ENCODE data around the gene ACSL6. TPM values are rescaled to one million over a fixed set of nuclear protein-coding genes. Genes with fewer than 3 reads are reported as not detected.
A peak's percentile ranks its signal among the peaks of the same experiment; 100 is the strongest.

ACSL6 gene
- polyA plus RNA-seq, 3 donors from 2014 or later: 2.0 to 3.1 (median 2.1) TPM

DNA sequence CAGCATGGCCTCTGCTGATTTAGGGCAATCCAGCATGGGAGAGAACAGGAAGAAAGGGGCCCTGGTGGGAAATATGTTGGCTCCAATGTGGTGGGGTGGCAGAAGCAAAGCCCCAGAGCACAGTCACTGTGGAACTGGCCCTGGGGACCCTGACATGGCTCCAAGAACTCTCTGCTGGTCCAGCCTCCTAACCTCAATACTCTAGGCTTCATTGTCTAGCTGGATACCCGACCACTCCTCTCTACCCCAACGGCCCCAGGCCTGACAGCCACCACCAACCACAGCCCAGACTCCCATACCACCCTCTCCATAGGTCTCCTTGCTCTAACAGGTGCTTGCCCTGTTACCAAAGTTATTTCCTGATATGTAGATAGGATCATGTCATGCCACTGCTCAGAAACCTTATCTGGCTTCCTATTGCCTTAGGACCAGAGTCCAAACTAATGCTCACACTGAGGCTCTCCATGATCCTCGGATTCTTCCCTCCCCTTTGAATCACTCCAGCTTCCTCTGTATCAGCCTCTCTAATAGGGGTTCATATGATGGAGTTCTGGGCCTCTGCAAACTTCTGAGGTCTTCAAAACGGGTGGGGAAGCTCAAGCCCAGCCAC is 12.9 kb downstream of the ACSL6 start:
- DNase-seq: no peak
- Mint-ChIP-seq H3K4me3 (no peak overlapping the region), H3K36me3 (peaks cover 0 to 3% (median 0%) of the 10 kb centered on the region in 3 donors), H3K27me3 (ENCODE audit: low read depth in 3 of 3) (peaks cover 0 to 4% (median 2%) of the 10 kb centered on the region in 3 donors), H3K27ac (peak overlapping the region in 1 of 6 donors; percentile 67), H3K9me3 (no peaks in the 10 kb centered on the region), H3K4me1 (peaks cover 25 to 39% of the 10 kb centered on the region in 2 donors)

DNA sequence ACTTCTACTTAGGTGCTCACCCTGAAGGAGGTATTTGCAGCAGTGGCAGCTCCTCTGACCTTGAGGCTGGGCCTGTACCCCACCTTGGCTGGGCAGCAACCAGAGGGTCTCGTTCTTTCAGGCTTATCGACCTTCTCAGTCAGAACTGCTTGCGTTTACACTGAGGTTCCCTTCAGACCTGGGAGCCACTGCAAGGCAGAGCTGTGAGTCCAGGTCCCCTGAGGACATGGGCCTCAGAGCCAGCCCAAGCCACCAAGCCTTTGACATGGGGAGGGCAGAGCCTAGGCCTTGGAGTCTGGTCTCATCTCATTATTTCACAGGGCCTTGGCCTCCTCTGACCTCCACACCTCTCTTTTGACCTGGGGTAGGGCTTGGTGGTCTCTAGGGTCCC is 13.7 kb downstream of the ACSL6 start:
- Mint-ChIP-seq H3K27ac (peak overlapping the region in 1 of 6 donors; percentile 11), H3K4me3 (no peak overlapping the region), H3K36me3 (peaks cover 0 to 3% (median 0%) of the 10 kb centered on the region in 3 donors), H3K27me3 (ENCODE audit: low read depth in 3 of 3) (peaks cover 0 to 2% (median 2%) of the 10 kb centered on the region in 3 donors), H3K4me1 (peaks cover 25 to 37% of the 10 kb centered on the region in 2 donors), H3K9me3 (no peaks in the 10 kb centered on the region)
- DNase-seq: no peak

DNA sequence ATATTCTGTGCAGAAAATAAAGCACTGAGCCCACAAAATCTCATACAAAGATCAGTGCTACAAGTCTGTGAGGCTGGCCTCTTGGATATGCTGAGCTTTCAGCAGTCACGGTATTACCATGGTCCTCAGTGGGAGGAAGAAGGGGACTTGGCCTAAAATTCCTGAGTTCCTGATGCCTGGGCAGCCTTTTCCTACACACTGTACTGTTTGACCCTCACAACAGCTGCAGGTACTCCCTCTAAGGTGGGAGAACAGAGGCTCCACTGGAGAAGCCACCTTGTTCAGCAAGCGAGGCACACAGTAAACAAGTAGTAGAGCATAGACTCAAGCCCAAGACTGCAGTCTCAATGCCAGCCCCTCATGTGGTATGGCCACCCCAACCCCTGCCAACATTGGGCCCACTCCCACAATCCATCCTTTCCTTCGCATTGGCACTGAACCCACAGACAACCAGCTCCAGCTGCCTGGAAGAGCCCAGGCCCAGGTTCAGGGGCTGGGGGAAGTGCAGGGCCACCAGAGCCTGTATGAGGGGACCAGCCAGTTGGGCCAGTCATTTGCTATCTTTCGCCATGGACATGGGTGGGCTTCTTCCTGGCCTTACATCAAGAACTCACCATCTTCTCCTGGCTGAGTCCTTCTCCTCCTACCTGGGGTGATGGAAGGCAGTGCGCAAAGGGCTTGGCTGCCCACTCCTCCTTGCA is 14.3 kb downstream of the ACSL6 start:
- Mint-ChIP-seq H3K27ac (peak overlapping the region in 1 of 6 donors; percentile 11), H3K9me3 (no peaks in the 10 kb centered on the region), H3K4me1 (peaks cover 22 to 32% of the 10 kb centered on the region in 2 donors), H3K36me3 (no peaks in the 10 kb centered on the region), H3K4me3 (no peak overlapping the region), H3K27me3 (ENCODE audit: low read depth in 3 of 3) (peaks cover 0 to 2% (median 2%) of the 10 kb centered on the region in 3 donors)
- DNase-seq: no peak

DNA sequence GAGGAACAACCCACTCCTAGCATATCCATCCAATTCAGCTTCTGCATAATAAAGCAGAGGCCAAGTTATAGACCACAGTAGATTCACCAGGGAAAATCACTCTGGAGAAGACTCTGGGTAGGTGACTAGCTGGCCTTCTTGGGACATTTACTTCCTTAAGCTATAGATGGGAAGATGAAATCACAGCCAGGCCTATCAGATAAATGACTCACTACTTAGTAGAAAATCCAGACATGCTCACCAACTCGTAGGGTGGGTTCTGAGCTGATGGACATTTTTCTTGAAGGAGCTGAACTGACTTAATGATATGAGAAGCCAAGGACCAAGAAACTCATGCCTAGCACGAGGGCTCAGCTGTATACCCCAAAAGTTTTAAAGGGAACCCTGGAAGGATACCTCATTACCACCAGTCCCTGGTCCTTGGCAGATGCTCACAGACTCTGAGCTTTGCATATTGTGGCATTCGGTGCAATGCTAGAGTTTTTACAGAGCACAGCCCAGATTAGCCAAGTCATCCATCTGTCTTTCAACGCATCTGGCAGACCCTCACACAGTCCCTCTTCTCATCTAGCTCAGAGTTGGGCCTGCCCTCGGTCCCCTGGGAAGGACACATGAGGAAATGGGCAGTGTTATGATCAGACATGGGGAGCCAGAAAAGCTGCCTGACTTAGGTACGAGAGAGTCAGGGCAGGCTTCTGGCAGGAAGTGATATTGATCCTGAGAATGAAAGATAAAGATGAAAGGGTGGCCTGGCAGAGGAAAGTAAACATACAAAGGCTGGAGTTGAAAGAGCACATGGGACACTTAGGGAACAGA is 15.0 kb downstream of the ACSL6 start:
- no peak overlapping the region for H3K4me3 Mint-ChIP-seq
- H3K36me3 Mint-ChIP-seq: no peaks in the 10 kb centered on the region
- no peaks in the 10 kb centered on the region for H3K9me3 Mint-ChIP-seq
- no peak overlapping the region for H3K27ac Mint-ChIP-seq
- peaks cover 2 to 3% (median 2%) of the 10 kb centered on the region in 3 donors for H3K27me3 Mint-ChIP-seq (ENCODE audit: low read depth in 3 of 3)
- peaks cover 17 to 24% of the 10 kb centered on the region in 2 donors for H3K4me1 Mint-ChIP-seq
- no peak for DNase-seq

DNA sequence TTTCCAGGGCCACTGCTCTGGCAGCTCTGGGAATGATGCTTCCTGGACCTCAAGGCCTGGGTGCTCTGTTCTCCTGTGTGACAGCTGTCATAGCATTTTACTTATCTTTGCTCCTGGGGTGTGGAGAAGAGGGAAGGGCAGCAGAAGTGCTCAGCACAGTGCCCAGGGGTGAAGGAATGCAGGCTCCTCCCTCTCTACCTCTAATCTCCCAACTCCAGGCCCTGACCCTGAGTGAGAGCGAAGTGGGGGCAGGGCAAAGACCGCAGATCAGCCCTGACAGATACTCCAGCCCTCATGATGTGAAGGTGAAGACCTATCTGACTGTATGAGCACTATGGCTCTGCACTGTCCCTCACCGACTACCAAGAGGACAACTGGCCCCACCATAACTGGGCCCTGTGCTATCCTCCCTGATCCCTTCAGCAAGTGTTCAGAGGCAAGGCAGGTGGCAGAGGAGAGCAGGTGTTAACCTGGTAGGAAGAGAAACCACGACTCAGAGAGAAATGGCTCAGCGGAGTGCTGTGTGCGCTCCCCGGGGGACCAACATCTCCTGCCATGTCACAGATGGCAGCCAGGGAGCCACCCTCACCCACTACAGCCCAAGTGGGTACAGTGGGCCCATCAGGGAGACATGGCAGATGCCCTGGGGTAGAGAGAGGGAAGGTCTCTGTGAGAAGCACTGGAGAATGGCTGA is 16.8 kb downstream of the ACSL6 start:
- H3K4me3 Mint-ChIP-seq: no peak overlapping the region
- no peak overlapping the region for H3K27ac Mint-ChIP-seq
- peaks cover 0 to 4% (median 2%) of the 10 kb centered on the region in 3 donors for H3K27me3 Mint-ChIP-seq (ENCODE audit: low read depth in 3 of 3)

DNA sequence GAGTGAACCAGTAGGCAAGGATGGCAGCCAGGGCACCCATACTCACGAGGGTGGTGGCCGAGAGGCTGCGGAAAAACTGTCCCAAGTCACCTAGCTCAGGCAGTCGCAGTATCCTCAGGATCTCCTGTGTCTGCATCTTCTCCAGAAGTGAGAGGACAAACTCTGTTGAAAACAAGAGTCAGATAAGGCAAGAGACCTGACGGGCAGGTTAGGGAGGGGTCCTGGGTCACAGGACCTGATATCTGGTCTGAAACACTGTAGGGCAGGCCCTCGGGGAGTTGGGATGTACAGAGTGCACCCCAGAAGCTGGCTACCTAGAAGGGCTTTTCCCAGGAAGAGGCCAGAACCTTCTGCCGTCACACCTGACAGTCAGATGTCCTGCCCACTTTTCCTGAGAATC is 17.4 kb downstream of the ACSL6 start:
- Mint-ChIP-seq H3K9me3 (no peaks in the 10 kb centered on the region), H3K27me3 (ENCODE audit: low read depth in 3 of 3) (peaks cover 0 to 4% (median 2%) of the 10 kb centered on the region in 3 donors), H3K27ac (no peak overlapping the region), H3K4me1 (peaks cover 0 to 7% of the 10 kb centered on the region in 2 donors), H3K4me3 (no peak overlapping the region), H3K36me3 (no peaks in the 10 kb centered on the region)
- DNase-seq: no peak

More for the DNA sequence above, 16.8 kb downstream of the ACSL6 start:
- peaks cover 0 to 8% of the 10 kb centered on the region in 2 donors for H3K4me1 Mint-ChIP-seq
- no peak for DNase-seq
- H3K9me3 Mint-ChIP-seq: no peaks in the 10 kb centered on the region
- H3K36me3 Mint-ChIP-seq: no peaks in the 10 kb centered on the region

DNA sequence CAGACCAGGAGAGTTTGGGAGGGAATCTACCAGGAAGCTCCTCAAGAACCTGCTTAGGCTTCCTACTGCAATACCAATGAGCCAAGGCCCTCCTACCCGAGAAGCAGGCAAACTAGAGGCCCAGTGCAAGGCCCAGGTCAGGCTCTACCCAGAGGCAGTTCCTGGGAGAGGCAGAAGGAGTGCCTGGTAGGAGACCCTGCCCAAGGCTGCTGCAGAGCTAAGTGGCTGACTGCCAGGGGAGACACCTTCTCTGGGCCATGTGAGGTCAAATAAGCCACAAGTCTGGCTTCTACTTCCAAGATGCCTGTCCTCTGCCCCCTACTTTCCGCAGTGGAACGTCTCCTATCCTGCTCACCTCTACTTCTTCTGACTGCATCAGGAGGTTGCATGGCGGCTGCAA is 17.8 kb downstream of the ACSL6 start:
- Mint-ChIP-seq H3K9me3 (no peaks in the 10 kb centered on the region), H3K4me3 (no peak overlapping the region), H3K27ac (no peak overlapping the region), H3K36me3 (no peaks in the 10 kb centered on the region), H3K4me1 (peaks cover 0 to 3% of the 10 kb centered on the region in 2 donors), H3K27me3 (ENCODE audit: low read depth in 3 of 3) (peaks cover 2 to 4% (median 3%) of the 10 kb centered on the region in 3 donors)
- no peak for DNase-seq

DNA sequence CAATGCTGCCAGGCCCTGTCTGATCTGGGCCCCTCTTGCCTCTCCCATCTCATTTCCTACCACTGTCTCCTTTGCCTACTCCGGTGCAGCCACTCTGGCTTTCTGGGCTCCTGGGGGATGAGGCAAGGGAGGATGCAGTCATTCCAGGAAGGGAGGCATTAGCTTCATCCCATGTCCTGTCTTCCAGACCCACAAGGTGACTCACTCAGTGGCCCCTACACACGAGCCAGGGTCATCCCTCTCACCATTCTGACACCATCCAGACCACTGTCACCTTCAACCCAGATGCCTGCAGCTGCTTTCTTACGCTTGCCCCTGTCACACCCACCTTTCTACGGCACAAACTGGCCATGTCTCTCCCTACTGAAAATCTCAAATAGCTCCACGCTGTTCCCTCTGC is 19.1 kb downstream of the ACSL6 start:
- DNase-seq: no peak
- Mint-ChIP-seq H3K27ac (no peak overlapping the region), H3K36me3 (no peaks in the 10 kb centered on the region), H3K27me3 (ENCODE audit: low read depth in 3 of 3) (peaks cover 2 to 4% (median 3%) of the 10 kb centered on the region in 3 donors), H3K4me1 (no peaks in the 10 kb centered on the region), H3K4me3 (no peak overlapping the region), H3K9me3 (no peaks in the 10 kb centered on the region)

DNA sequence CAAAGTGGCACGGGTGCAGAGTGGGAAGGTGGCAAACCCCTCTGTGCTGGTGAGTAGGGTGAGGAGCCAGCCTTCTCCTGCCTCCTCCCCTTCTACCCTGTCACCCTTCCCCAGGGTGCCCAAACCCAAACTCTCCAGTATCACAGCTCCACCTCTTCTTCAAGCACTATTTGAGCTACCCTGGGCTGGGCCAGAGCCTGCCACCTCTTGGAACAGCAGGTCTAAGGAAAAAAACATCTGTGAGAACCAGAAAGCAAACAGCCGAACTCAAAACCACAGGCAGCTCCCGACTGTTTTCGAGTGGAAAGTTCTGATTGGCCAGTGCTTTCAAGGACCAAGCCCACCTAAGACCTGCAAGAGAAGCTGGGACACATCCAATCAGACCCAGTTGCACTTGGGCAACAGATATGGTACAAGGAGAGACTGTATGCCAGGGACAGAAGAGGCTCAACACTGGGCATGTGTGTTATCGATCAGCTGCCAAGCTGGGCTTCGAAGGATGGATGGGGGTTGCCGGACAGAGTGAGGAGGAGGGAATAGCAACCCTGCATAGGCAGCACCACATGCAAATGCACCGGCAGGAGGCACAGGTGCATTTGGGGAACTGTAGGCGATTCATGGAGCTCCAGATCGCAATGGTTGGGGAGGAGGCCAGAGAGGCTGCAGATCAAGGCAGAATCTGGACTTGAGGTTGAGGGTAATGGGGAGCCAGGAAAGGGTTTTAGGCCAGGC is 19.7 kb downstream of the ACSL6 start:
- DNase-seq: no peak
- H3K27ac Mint-ChIP-seq: peak overlapping the region in 1 of 6 donors; percentile 34
- no peak overlapping the region for H3K4me3 Mint-ChIP-seq
- H3K9me3 Mint-ChIP-seq: no peaks in the 10 kb centered on the region
- H3K27me3 Mint-ChIP-seq (ENCODE audit: low read depth in 3 of 3): peaks cover 2 to 4% (median 3%) of the 10 kb centered on the region in 3 donors
- no peaks in the 10 kb centered on the region for H3K36me3 Mint-ChIP-seq
- H3K4me1 Mint-ChIP-seq: no peaks in the 10 kb centered on the region

DNA sequence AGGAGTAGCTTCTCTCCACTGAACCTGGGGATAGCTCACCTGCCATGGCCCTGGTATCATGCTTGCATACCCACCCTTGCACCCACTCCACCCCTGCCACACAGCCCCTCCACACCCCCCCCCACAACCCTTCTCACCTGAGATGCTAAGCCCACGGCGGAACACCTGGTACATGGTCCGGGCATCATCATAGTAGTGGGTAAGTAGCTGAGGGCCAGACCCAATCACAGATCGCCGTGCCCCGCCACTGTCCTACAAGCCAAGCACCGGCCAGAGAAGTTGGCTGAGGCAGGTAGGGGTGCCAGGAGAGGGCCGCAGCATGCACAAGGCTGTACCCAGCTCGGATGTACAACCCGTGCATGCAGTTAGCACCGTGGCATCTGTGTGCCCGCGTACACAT is 20.7 kb downstream of the ACSL6 start:
- no peaks in the 10 kb centered on the region for H3K9me3 Mint-ChIP-seq
- H3K27me3 Mint-ChIP-seq (ENCODE audit: low read depth in 3 of 3): peaks cover 2 to 4% (median 3%) of the 10 kb centered on the region in 3 donors
- no peaks in the 10 kb centered on the region for H3K4me1 Mint-ChIP-seq
- H3K27ac Mint-ChIP-seq: no peak overlapping the region
- DNase-seq: no peak
- H3K4me3 Mint-ChIP-seq: no peak overlapping the region
- H3K36me3 Mint-ChIP-seq: no peaks in the 10 kb centered on the region

DNA sequence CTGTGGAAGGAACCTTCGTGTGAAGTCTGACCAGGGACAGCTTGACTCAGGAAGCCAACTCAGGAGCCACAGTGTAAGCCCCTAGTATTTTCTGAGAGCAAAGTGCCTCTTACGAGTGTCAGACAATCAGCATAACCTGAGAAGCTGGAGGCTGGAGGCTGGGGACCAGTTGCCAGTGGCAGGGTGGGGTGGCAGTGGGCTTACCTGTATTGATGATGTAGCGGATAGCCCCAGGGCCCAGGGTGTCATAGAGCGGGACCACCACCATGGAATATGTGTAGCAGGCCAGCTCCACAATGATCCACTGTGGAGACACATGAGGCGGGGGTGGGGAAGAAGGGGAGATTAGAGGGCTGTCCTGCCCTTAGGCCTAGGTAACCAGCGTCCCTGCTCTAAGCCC is 22.9 kb downstream of the ACSL6 start:
- H3K27me3 Mint-ChIP-seq (ENCODE audit: low read depth in 3 of 3): peaks cover 4 to 6% (median 6%) of the 10 kb centered on the region in 3 donors
- H3K9me3 Mint-ChIP-seq: no peaks in the 10 kb centered on the region
- no peaks in the 10 kb centered on the region for H3K36me3 Mint-ChIP-seq
- no peak overlapping the region for H3K4me3 Mint-ChIP-seq
- peaks cover 0 to 4% of the 10 kb centered on the region in 2 donors for H3K4me1 Mint-ChIP-seq
- no peak overlapping the region for H3K27ac Mint-ChIP-seq
- no peak for DNase-seq

DNA sequence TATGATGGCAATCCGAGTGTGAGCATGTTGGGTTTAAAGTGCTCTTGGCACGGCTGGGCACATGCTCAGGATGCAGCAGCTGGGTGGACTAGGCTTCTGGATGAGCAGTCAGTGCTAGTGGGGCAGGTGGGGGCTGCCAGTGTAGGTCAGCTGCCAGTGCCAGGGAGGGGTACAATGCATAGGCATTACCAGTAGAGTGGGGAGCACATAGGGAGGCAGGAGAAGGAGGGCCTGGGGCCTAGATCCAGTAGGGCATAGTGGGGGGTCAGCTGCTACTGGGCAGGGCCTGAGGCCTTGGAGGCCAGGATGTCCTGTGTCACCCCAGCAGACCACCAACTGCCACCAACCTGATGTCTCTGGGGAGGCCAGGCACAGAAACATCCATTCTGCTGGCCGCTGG is 24.2 kb downstream of the ACSL6 start:
- H3K27ac Mint-ChIP-seq: peak overlapping the region in 1 of 6 donors; percentile 65
- no peak for DNase-seq

More for the DNA sequence above, 24.2 kb downstream of the ACSL6 start:
- Mint-ChIP-seq H3K36me3 (no peaks in the 10 kb centered on the region), H3K4me3 (no peak overlapping the region), H3K4me1 (peaks cover 5 to 15% of the 10 kb centered on the region in 2 donors), H3K27me3 (ENCODE audit: low read depth in 3 of 3) (peaks cover 6 to 9% (median 6%) of the 10 kb centered on the region in 3 donors), H3K9me3 (no peaks in the 10 kb centered on the region)
